Mucosa of rectum (tissue), 2 donors: ENCODE results near the gene TSPEAR.

Source experiments
- H3K27ac ChIP-seq, 2 donors: one replicate each; pipeline ENCODE4 v1.7.0; 2013; ENCODE audit warnings: inconsistent platforms in 2 of 2, low read depth in 2 of 2, low read length in 2 of 2
- H3K27me3 ChIP-seq, 2 donors: one replicate each; pipeline ENCODE4 v1.7.0; 2013; ENCODE audit warnings: low read length in 2 of 2; ENCODE audit not compliant: control insufficient read depth in 2 of 2, insufficient read depth in 2 of 2
- H3K36me3 ChIP-seq, 2 donors: one replicate each; pipeline ENCODE4 v1.7.0; 2013; ENCODE audit warnings: low read length in 2 of 2; ENCODE audit not compliant: control insufficient read depth in 2 of 2, insufficient read depth in 2 of 2
- H3K4me1 ChIP-seq, 2 donors: one replicate each; pipeline ENCODE4 v1.7.0; 2013; ENCODE audit warnings: low read length in 2 of 2, mild to moderate bottlenecking in 1 of 2; ENCODE audit not compliant: control insufficient read depth in 2 of 2, insufficient read depth in 2 of 2
- H3K4me3 ChIP-seq, 2 donors: one replicate each; pipeline ENCODE4 v1.7.0; 2013; ENCODE audit warnings: low read length in 2 of 2
- H3K9ac ChIP-seq, 2 donors: one replicate each; pipeline ENCODE4 v1.7.0; 2013; ENCODE audit warnings: low read length in 2 of 2, low read depth in 1 of 2, mild to moderate bottlenecking in 1 of 2
- H3K9me3 ChIP-seq, 2 donors: one replicate each; pipeline ENCODE4 v1.7.0; 2013; ENCODE audit warnings: low read length in 2 of 2; ENCODE audit not compliant: control insufficient read depth in 2 of 2
- donor health status: healthy.
- donor health status: Normal muscosa, but diverticular disease.

Gene TSPEAR

DNA sequence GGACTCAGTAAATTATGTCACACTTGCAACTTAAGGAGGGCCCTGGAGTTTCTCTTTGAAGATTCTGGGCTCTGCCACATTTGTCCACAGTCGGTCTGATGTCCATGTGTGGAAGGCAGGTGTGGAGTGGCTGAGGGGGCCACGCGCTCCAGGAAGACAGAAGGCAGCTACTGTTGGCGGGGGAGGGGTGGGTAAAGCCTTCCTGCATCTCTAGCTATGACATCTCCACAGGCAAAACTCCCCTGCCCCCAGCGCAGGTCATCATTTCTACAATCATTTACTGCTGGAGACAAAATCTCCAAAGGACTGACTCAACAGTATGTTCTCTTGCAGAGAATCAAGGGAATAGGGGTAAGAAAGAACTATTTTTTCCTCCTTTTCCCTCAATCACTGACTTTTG lies 11.4 kb upstream of the TSPEAR start:
- Histone ChIP-seq H3K4me3 (no peak overlapping the region), H3K9me3 (no peaks in the 10 kb centered on the region), H3K9ac (no peak overlapping the region), H3K4me1 (no peaks in the 10 kb centered on the region), H3K27ac (no peak overlapping the region), H3K27me3 (peaks cover 22 to 26% of the 10 kb centered on the region in 2 donors), H3K36me3 (no peaks in the 10 kb centered on the region)

DNA sequence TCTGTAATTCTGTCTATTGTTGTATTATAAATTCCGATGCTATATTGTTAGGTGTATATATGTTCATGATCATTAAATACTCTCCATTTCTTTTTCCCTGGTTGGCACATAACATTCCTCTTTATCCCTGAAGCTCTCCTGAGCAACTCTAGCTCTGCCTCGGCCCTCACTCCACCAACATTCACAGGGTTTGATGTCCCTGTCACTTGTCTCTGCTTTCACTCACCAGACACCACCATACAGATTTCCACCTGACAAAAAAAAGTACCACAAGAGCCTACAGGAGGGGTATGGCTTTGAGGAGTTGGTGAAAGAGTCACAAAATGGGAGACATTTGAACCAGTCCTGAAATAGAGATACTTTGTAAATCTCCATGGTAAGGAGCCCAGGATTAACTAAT lies 8.8 kb upstream of the TSPEAR start:
- no peaks in the 10 kb centered on the region for H3K36me3 ChIP-seq
- peaks cover 22 to 23% of the 10 kb centered on the region in 2 donors for H3K27me3 ChIP-seq
- H3K27ac ChIP-seq, result no peak overlapping the region
- no peak overlapping the region for H3K9ac ChIP-seq
- no peak overlapping the region for H3K4me3 ChIP-seq
- H3K4me1 ChIP-seq, result no peaks in the 10 kb centered on the region
- no peaks in the 10 kb centered on the region for H3K9me3 ChIP-seq

DNA sequence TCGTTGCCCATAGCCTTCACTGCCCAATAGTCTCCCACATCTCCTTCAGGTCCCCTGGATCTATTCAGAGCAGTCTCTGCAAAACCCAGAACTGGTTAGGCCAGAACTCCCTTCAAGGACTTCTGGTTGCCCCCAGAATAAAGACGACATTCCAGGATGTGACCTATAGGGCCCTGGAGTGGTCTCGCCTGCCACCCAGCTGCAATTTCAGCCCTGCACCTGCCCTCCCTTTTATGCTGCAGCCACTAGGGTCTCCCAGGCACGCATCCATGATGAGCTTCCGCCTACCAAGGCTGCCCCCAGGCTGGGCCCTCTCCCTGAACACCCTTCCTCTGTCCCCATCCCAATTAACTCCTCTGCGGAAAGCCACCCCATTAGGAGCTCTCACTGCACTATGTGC lies 7.2 kb upstream of the TSPEAR start:
- Histone ChIP-seq H3K4me3 (no peak overlapping the region), H3K27ac (no peak overlapping the region), H3K9me3 (no peaks in the 10 kb centered on the region), H3K36me3 (no peaks in the 10 kb centered on the region), H3K9ac (no peak overlapping the region), H3K27me3 (peaks cover 23 to 26% of the 10 kb centered on the region in 2 donors), H3K4me1 (no peaks in the 10 kb centered on the region)

DNA sequence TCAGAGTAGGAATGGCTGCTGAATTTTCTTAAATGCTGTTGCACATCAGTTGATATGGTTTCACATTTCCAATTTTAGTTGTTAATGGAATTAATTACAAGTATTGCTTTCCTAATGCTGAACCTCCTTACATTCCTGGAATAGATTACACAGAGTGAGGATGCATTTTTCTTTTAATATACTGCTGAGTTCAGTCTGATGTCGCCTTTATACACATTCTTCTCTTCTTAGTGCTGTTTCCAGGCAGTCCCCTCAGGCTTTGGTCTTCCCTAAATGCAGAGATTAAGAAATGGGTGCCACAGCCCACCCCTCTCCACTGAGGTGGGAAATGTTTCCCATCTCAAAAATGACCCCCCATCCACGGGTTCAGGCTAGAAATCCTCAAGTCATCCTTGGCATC lies 6.7 kb upstream of the TSPEAR start:
- Histone ChIP-seq H3K27ac (no peak overlapping the region), H3K9ac (no peak overlapping the region), H3K9me3 (no peaks in the 10 kb centered on the region), H3K4me1 (no peaks in the 10 kb centered on the region), H3K27me3 (peaks cover 18 to 25% of the 10 kb centered on the region in 2 donors), H3K36me3 (no peaks in the 10 kb centered on the region), H3K4me3 (no peak overlapping the region)

DNA sequence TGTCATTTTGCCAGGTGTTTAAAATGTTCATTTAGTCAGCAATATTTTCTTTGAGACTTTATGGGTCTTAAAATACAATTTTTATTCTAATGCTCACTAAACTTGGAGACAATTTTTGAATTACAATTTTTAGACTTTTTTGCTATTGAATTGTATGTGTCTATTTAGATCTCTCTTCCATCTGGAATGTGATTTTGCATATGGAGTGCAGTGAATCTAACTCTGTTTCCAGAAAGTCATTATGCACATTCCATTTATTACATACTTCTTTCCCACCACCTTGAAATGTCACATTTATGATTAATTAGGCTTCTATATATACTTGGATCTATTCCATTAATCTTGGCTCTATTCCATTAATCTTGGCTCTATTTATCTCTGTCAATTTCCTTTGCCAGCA lies 5.6 kb upstream of the TSPEAR start:
- Histone ChIP-seq H3K4me3 (no peak overlapping the region), H3K27ac (no peak overlapping the region), H3K27me3 (peaks cover 19 to 31% of the 10 kb centered on the region in 2 donors)

DNA sequence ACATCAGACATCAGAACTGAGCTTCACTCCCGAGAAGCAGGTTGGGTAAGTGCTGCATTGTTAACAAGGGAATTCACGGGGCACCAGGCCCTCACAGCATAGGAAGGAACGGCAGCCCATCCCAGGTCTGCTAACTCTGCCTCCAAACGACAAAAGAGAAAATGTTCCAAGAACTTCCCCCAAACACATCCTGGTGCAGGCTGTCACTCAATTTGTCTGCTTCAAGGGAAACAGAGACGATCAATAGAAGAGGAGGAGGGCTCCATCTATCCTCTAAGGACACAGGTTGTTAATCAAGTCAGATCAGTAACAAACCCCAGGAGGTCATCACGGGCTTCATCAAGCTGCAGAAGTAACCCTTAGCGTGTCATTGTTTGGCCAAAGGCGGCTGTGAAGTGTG lies 3.5 kb upstream of the TSPEAR start:
- Histone ChIP-seq H3K4me1 (no peaks in the 10 kb centered on the region), H3K9me3 (no peaks in the 10 kb centered on the region), H3K4me3 (no peak overlapping the region), H3K27ac (no peak overlapping the region), H3K36me3 (no peaks in the 10 kb centered on the region), H3K9ac (no peak overlapping the region), H3K27me3 (peaks cover 30 to 48% of the 10 kb centered on the region in 2 donors)

More for the DNA sequence above, 5.6 kb upstream of the TSPEAR start:
- Histone ChIP-seq H3K4me1 (no peaks in the 10 kb centered on the region), H3K9ac (no peak overlapping the region), H3K36me3 (no peaks in the 10 kb centered on the region), H3K9me3 (no peaks in the 10 kb centered on the region)

DNA sequence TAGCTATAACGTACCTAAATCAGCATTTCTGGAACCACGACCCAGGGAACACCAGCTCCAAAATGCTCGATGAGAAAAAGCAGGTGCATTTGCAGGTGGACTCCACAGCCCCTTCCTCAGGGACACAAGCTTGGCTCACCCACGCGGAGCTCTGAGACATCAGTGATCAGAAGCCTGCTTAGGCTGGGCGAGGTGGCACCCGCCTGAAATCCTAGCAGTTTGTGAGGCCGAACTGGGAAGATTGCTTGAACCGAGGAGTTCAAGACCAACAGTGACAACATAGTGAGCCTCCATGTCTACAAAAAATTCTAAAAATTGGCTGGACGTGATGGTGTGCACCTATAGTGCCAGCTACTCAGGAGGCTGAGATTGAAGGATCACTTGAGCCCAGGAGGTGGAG lies 2.5 kb upstream of the TSPEAR start:
- H3K9ac ChIP-seq, result no peak overlapping the region
- no peaks in the 10 kb centered on the region for H3K36me3 ChIP-seq
- no peaks in the 10 kb centered on the region for H3K4me1 ChIP-seq
- no peak overlapping the region for H3K27ac ChIP-seq
- no peak overlapping the region for H3K4me3 ChIP-seq
- no peaks in the 10 kb centered on the region for H3K9me3 ChIP-seq
- peaks cover 33 to 54% of the 10 kb centered on the region in 2 donors for H3K27me3 ChIP-seq

DNA sequence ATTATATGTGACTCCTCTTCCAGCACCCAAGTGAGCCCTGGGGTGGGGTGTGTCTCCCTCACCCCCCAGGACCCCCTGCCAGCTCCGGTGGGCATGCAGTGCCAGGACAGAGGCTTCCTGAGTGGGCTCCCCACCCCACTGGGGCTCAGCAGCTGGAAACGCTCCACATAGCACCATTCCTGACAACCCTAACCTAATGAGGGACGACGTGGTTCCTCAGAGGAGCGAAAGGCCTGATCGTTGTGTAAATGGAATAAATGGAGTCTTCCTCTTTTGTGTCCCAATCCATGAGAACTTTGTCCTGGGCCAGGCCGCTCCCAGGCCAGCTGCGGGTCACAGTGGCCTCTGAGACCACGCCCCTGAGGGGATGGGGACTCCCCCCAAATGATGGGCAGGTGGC lies 1.8 kb upstream of the TSPEAR start:
- Histone ChIP-seq H3K9ac (no peak overlapping the region), H3K27me3 (peaks cover 36 to 55% of the 10 kb centered on the region in 2 donors), H3K4me1 (no peaks in the 10 kb centered on the region), H3K36me3 (no peaks in the 10 kb centered on the region), H3K9me3 (no peaks in the 10 kb centered on the region), H3K27ac (no peak overlapping the region), H3K4me3 (no peak overlapping the region)

DNA sequence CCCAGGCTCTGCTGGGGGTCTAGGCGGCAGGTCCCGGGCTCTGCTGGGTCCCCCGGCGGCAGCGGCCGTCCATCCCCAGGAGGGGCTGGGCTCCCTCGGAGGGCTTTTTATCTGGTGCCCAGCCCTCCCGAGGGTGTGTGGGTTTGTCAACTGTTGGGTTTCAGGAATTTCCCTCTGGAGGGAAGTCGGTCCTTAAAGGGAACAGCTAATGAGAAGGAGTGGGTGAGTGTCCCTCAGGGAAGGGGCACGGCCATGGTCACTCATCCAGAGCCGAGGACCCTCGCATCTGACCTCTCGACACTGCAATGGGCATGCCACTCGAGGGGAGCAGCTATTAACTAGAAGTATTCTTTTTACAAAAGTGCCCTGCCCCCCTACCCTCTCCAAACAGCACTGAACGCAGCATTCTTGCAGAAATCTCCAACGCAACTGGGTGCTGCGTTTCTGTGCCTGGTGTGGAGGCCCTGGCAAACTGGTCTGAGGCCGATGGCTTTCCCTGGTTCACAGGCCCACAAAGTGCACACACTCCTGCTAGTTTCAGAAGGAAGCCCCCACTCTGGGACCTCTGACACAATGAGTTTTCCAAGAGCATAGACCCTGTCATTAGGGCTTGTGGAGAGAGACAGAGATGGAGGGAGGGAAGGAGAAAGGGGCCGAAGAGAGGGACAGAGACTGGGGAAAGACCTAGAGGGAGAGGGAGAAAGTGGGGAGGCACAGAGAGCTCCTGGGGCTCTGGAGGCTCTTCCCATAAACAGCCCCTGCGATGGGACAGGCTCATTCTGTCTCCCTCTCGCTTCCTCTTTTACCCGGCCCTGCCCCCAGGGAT lies 1.0 kb upstream of the TSPEAR start:
- no peak overlapping the region for H3K27ac ChIP-seq
- H3K4me3 ChIP-seq, result no peak overlapping the region
- H3K27me3 ChIP-seq, result peaks cover 39 to 62% of the 10 kb centered on the region in 2 donors
- H3K36me3 ChIP-seq, result no peaks in the 10 kb centered on the region
- no peaks in the 10 kb centered on the region for H3K4me1 ChIP-seq
- H3K9ac ChIP-seq, result no peak overlapping the region
- no peaks in the 10 kb centered on the region for H3K9me3 ChIP-seq

DNA sequence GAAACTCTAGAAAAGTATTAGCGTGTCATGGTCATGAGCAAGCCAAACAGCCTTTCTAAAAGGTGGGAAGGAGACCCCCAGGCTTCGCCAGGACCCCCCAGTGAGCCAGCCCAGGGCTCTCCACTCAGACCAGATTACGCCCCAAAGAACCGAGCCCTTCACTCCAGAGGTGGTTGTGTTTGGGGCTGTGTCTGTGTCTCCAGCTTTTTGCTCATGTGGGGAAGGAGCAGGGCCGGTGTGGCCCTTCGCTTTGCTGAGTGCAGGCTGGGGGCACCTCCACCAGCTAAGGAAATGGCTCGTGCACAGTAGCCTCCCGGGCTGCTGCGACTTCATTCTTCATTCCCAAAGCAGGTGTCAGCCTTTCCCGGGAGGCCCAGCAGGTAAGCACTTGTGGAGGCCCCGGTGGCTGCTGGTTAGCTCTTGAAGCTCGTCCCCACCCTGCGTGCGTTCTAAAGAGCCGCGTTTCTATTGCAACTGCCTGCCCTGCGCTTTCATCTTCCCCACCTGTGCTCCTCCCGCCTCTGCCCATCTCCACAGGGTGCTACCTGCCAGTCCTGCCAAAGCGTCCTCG lies 531 bp downstream of the TSPEAR start:
- H3K9me3 ChIP-seq, result no peaks in the 10 kb centered on the region
- H3K36me3 ChIP-seq, result no peaks in the 10 kb centered on the region
- no peak overlapping the region for H3K9ac ChIP-seq
- peaks cover 39 to 72% of the 10 kb centered on the region in 2 donors for H3K27me3 ChIP-seq
- H3K27ac ChIP-seq, result no peak overlapping the region
- no peaks in the 10 kb centered on the region for H3K4me1 ChIP-seq
- H3K4me3 ChIP-seq, result no peak overlapping the region
